D341Med (cell line): ENCODE data around the gene C1orf174.

Source experiments
- DNase-seq: peaks from one replicate; pipeline ENCODE4 v3.0.0; 2012; ENCODE audit warnings: low spot score

C1orf174 gene

DNA sequence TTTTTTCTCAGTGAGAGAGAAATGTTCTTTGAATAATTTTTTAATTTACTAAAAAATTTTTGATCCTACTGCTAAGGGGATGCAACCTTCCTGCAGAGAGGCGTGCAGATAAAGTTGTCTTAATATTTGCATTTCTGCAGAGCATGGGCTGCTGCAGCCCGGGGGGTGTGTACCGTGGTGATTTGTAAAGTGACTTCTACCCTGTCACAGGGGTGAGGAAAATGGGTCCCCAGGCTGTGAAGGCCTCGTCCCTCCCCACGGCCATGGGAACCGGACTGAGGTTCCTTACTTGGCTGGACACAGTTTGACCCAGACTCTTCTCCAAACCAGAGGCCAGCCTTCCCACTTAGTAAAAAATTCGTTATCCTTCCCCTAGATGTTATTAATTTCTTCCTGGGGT lies 9.5 kb upstream of the C1orf174 start:
- DNase-seq, result no peak

DNA sequence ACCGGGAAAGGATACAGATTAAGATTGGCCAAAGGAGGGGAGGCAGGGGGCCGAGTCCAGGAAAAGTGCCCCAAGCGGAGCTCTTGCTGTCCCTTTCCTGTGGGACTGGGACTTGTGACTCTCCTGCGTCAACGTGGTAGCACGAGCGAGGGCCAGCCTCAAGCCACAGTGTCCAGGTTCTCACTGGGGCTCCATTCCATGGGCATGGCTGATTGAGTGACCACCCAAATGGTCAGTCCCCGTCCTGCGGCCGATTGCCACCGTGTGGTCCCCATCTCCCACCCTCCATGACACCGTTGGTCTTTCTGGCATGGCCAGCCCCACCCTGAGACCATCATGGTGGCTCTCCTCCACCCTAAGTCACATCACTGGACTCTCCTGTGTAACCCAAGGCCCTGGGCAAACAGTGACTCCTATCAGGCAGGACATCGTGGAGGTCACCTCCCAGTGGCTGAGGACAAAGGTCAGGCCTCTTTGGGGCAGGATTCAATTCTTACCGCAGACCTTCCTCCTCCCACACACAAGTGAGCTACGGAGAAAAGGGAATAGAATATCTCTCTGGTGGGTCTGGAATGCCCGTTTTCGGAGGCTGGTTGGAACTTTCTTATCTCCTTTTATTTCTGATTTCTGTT lies 8.9 kb upstream of the C1orf174 start:
- DNase-seq, result no peak

- no peak for DNase-seq
Observed at GRCh38 chr1:3907621-3908165, 7.6 kb upstream of the C1orf174 start.

DNA sequence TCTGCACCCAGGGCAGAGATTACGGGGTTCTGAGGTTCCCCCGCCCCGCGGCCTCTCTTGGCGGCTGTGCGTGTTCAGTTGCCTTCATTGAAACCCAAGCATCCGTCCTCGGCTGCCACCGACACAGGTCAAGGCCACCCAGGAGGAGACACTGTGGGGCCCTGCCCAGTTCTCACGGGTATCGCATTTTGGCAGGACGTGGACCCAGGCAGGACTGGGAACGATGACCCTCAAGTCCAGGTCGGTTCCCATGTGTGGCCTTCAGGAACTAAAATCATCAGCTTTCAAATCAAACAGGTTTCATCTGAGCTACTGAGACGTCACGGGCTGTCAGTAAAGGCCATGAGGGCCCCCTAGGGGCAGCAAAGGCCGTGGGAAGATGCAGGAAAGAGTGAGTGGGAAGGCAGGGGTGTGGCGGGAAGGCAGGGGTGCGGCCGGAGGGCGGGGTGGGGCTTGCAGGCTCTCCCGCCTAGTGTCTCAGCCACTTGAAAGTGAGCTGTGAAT lies 7.0 kb upstream of the C1orf174 start:
- DNase-seq, result no peak

DNA sequence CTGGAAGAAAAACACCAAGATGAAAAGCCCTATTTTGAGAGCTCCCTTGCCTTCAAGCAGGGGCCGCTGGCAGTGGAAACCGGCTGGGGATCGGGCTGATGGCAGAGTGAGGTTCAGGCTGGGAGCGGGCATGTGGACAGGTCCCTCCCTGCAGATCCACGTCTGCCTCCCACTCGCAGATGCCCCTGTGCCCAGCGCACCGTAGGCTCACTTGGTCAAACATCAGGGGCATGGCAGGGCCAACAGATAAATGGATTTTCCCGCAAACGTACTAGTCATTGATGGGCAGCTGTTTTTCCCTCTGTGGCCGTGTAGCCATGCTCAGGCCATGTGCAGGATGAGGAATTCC lies 6.6 kb upstream of the C1orf174 start:
- no peak for DNase-seq

DNA sequence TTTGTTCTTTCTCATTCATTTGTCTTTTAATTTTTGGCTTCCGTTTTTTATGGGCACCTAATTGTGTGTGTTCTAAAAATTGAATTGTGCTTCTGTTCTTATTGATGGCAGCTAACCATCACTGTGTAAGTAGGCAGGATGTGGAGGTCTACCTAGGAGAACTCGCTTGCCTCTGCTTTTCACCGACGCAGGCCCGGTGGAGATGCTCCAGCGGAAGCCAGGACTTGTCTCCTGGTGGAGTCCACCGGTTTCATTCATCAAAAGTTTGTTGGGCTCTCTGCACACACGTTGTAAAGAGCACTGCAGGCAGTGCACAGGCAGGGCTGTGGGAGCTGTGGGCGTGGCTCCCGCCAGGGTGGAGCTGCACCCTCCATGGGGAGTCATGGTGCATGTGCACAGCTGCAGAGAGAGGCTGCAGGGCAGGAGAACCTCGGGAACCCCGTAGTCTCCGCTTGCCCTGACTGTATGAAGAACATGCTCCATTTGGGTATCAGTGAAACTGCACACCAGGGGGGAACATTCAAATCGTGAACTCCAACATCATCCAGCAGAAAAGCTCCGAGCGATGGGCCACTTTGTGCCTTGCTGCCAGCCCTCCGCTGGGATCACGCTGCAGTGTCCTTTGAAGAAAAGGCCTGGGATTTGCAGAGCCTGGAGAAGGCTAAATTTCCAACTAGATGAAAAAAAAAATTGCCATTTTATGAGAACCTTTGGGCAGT lies 6.0 kb upstream of the C1orf174 start:
- DNase-seq, result no peak

DNA sequence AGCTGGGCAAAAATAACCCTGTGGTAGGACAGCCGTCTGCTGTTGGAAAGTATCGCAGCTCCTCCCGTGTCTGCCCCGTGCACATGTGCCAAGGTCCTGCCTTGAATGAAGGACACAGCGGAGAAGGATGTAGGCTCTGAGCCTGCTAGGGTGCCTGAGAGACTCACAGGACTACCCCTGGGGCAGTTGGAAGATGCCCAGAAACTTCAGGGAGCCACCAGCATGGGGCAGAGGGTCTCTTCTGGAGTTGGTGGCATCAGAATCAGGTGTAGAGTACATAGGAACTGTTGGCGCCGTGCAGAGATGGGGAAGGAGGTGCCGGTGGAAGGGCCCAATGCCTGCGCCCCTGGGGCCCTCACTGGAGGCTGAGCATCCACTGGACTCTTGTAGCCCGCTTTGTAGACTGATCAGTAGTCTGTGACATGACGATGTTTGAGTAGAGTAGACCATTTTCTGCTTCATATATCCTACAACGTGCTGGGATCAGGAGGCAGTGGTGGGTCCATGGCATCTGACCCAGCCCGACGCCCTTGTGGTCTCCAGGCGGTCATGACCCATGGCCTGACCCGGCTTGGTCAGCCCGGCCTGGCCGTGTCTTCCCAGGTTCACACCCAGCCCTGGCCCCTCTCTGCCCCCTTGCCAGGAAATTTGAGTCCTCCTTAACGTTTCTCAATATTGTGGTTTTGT lies 5.3 kb upstream of the C1orf174 start:
- no peak for DNase-seq

GRCh38 chr1:3904843-3905185 lies 4.7 kb upstream of the C1orf174 start:
- DNase-seq, result no peak

GRCh38 chr1:3904006-3904842 lies 4.2 kb upstream of the C1orf174 start:
- no peak for DNase-seq

GRCh38 chr1:3903141-3904005 lies 3.3 kb upstream of the C1orf174 start:
- no peak for DNase-seq

- DNase-seq, result no peak
Observed at GRCh38 chr1:3902571-3903091, 2.6 kb upstream of the C1orf174 start.

DNA sequence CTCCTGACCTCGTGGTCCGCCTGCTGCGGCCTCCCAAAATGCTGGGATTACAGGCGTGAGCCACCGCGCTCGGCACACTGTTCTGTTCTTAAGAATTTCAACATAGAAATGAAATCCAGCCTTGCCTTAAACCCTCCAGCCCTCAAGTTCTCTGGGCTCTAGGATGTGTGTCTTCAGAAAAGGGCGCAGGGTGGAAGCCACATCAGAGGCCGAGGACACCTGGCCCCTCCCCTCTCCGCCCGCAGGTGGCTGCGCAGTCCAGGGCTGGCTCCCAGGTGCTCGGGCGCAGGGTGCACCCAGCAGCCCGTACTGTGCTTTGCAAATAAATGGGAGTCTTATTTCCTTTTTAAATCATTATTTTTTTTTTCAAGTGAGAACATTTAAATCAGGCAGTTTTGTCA lies 2.0 kb upstream of the C1orf174 start:
- no peak for DNase-seq

- peak; percentile 96 for DNase-seq
Observed at GRCh38 chr1:3900969-3901529, 977 bp upstream of the C1orf174 start.

- peak; percentile 54 for DNase-seq
Observed at GRCh38 chr1:3899754-3900149, 320 bp downstream of the C1orf174 start.

DNA sequence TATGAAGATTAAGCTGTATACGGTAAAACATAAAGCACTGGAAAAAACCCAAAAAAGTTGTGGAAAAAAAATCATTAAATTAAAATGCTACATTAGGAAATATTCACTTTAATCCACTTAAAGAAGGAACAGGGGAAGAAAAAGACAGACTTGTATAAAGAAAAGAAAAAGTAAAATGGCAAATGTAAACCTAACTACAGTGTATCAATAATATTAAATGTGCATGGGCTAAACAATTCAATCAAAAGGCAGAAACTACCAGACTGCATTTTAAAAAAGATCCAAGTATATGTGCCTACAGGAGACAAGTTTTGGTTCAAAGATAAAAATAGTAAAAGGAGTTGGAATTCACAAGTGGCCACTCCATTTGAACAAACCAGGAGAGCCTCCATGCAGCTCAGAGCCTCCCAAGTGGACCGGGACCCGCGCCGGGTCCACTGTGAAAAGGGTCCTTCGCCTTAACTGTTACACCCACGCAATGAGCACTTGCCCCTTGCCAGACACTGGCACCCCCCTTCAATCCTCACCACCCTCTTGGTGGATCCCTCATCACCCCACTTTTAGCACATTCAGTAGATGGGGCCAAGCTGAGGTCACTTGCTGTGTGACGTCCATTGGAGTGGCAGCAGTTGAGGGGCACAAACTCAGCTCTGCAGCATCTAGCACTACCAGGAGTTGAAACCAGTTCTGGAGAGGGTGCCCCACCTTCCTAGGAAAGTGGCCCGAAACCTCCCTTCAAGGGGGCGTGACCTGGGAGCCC lies 898 bp downstream of the C1orf174 start:
- DNase-seq, result no peak

GRCh38 chr1:3898475-3898735 lies 1.7 kb downstream of the C1orf174 start:
- no peak for DNase-seq

- no peak for DNase-seq
Observed at GRCh38 chr1:3896396-3897000, 3.6 kb downstream of the C1orf174 start.

DNA sequence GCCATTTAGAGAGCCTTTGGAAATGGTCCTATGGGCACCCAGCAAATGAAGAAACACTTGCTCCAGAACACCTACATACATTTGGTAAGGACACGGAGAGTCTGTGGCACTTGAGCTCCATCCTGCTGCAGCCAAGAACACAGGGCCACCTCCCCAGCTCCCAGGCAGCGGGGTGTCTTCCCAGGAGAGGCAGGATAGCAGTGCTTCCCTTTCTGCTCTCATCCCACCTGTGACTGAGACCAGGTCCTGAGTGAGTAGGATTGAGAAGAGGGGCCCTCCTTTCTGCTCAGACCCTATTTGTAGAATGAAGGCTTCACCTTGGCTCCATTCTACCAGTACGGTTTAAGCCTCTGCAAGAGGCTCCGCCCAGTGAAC lies 4.1 kb downstream of the C1orf174 start:
- no peak for DNase-seq

- no peak for DNase-seq
Observed at GRCh38 chr1:3895279-3895950, 4.7 kb downstream of the C1orf174 start.
